Neuronal stem cell (in vitro differentiated cells): Measurements from ENCODE around the gene COL4A4.

Experiments used
- DNase-seq: peaks from one replicate; pipeline ENCODE4 v3.0.0-alpha.2; 2013; ENCODE audit warnings: low spot score
- H2AFZ ChIP-seq: one replicate; pipeline ENCODE4 v1.6.1; 2013; ENCODE audit warnings: mild to moderate bottlenecking, low read length, inconsistent platforms
- H2AK5ac ChIP-seq: 2 replicates; pipeline ENCODE4 v1.6.1; 2013; ENCODE audit warnings: low read depth, mild to moderate bottlenecking, inconsistent platforms, low read length, moderate library complexity, mixed read lengths
- H2BK120ac ChIP-seq: 2 replicates; pipeline ENCODE4 v1.6.1; 2013; ENCODE audit warnings: low read depth, mild to moderate bottlenecking, inconsistent platforms, low read length, moderate library complexity, mixed read lengths
- H2BK12ac ChIP-seq: one replicate; pipeline ENCODE4 v1.6.1; 2013; ENCODE audit warnings: low read length, inconsistent platforms
- H2BK15ac ChIP-seq: 2 replicates; pipeline ENCODE4 v1.6.1; 2013; ENCODE audit warnings: mild to moderate bottlenecking, low read length, inconsistent platforms, mixed read lengths
- H2BK5ac ChIP-seq: one replicate; pipeline ENCODE4 v1.6.1; 2013; ENCODE audit warnings: inconsistent platforms, mild to moderate bottlenecking, low read length, moderate library complexity
- H3K14ac ChIP-seq: one replicate; pipeline ENCODE4 v1.6.1; 2013; ENCODE audit warnings: low read length, inconsistent platforms
- H3K18ac ChIP-seq: 2 replicates; pipeline ENCODE4 v1.6.1; 2013; ENCODE audit warnings: low read length, inconsistent platforms
- H3K23ac ChIP-seq: 2 replicates; pipeline ENCODE4 v1.6.1; 2013; ENCODE audit warnings: low read depth, mild to moderate bottlenecking, mixed read lengths, low read length, inconsistent platforms; ENCODE audit not compliant: poor library complexity
- H3K27ac ChIP-seq: replicated peaks from 3 replicates; pipeline ENCODE4 v1.5.1; 2013; ENCODE audit warnings: low read length, inconsistent platforms
- H3K27me3 ChIP-seq, 3 experiments: 2 replicates each; pipeline ENCODE4 v1.6.1; 2013; ENCODE audit warnings: low read length in 3 of 3, mild to moderate bottlenecking in 2 of 3, inconsistent platforms in 1 of 3, low read depth in 1 of 3, mixed read lengths in 1 of 3, moderate library complexity in 1 of 3; ENCODE audit not compliant: control insufficient read depth in 3 of 3, insufficient read depth in 3 of 3
- H3K36me3 ChIP-seq, 2 donors: replicated peaks in 1 of 2; 2 replicates each; pipeline ENCODE4 v1.6.1; 2013; ENCODE audit warnings: low read length in 2 of 2; ENCODE audit not compliant: control insufficient read depth in 2 of 2, insufficient read depth in 2 of 2
- H3K4ac ChIP-seq: 2 replicates; pipeline ENCODE4 v1.6.1; 2013; ENCODE audit warnings: inconsistent platforms, mild to moderate bottlenecking, low read length, moderate library complexity
- H3K4me1 ChIP-seq, 2 donors: 1 replicate in 1 of 2; 2 replicates in 1 of 2; pipeline ENCODE4 v1.6.1; 2013; ENCODE audit warnings: low read length in 2 of 2, low read depth in 1 of 2; ENCODE audit not compliant: control insufficient read depth in 2 of 2, insufficient read depth in 1 of 2
- H3K4me2 ChIP-seq: one replicate; pipeline ENCODE4 v1.6.1; 2013; ENCODE audit warnings: mild to moderate bottlenecking, low read length, inconsistent platforms; ENCODE audit not compliant: insufficient read depth, poor library complexity, severe bottlenecking
- H3K4me3 ChIP-seq, 2 donors: 2 replicates each; pipeline ENCODE4 v1.5.1; 2013; ENCODE audit warnings: low read length in 2 of 2, mild to moderate bottlenecking in 2 of 2, inconsistent platforms in 1 of 2, moderate library complexity in 1 of 2
- H3K79me1 ChIP-seq: one replicate; pipeline ENCODE4 v1.6.1; 2013; ENCODE audit warnings: low read depth, mild to moderate bottlenecking, inconsistent platforms, low read length, moderate library complexity
- H3K9ac ChIP-seq: one replicate; pipeline ENCODE4 v1.6.1; 2013; ENCODE audit warnings: mild to moderate bottlenecking, low read depth, low read length, inconsistent platforms; ENCODE audit not compliant: poor library complexity
- H3K9me3 ChIP-seq, 2 donors: replicated peaks in 1 of 2; 2 replicates each; pipeline versions ENCODE3 to v1.6.1; 2013; ENCODE audit warnings: low read length in 2 of 2, mild to moderate bottlenecking in 2 of 2, inconsistent platforms in 1 of 2, low read depth in 1 of 2, mixed read lengths in 1 of 2, moderate library complexity in 1 of 2; ENCODE audit not compliant: control insufficient read depth in 2 of 2, insufficient read depth in 1 of 2
- H4K8ac ChIP-seq: one replicate; pipeline ENCODE4 v1.6.1; 2013; ENCODE audit warnings: low read depth, mild to moderate bottlenecking, inconsistent platforms, low read length, moderate library complexity
- H4K91ac ChIP-seq: one replicate; pipeline ENCODE4 v1.6.1; 2013; ENCODE audit warnings: low read length, low read depth, mild to moderate bottlenecking, inconsistent platforms; ENCODE audit not compliant: poor library complexity
- WGBS, 2 donors: extraction: QIAGEN DNeasy Blood & Tissue Kit; methylation state at CpG; one replicate each; pipeline ENCODE4 v1.1.7; 2013; ENCODE audit warnings: missing lambda C conversion rate in 2 of 2, mixed read lengths in 1 of 2; ENCODE audit not compliant: insufficient read length in 2 of 2, insufficient replicate concordance in 1 of 2; ENCODE audit errors: extremely low coverage in 2 of 2; 5-methylcytosine and 5-hydroxymethylcytosine counted together

COL4A4 gene

GRCh38 chr2:226984750-226985582, 179.0 kb downstream of the COL4A4 start:
- peak; percentile 57 for DNase-seq
- no CpG with 5 or more reads among the region's 8 CpGs for WGBS, 2 donors
- H2BK15ac ChIP-seq = no peak overlapping the region
- H3K27ac ChIP-seq = no peak overlapping the region
- peaks cover 2 to 8% of the 10 kb centered on the region in 2 donors for H3K4me1 ChIP-seq
- H3K9ac ChIP-seq = no peak overlapping the region
- no peak overlapping the region for H3K4me3 ChIP-seq
- H3K79me1 ChIP-seq = no peaks in the 10 kb centered on the region
- no peak overlapping the region for H2BK12ac ChIP-seq
- H3K4me2 ChIP-seq = no peak overlapping the region
- no peaks in the 10 kb centered on the region for H3K36me3 ChIP-seq
- H3K9me3 ChIP-seq = no peaks in the 10 kb centered on the region
- H3K18ac ChIP-seq = no peak overlapping the region
- no peak overlapping the region for H2BK5ac ChIP-seq
- H3K4ac ChIP-seq = no peak overlapping the region
- H4K91ac ChIP-seq = no peak overlapping the region
- no peak overlapping the region for H3K14ac ChIP-seq
- H2BK120ac ChIP-seq = no peak overlapping the region
- peak overlapping the region; percentile 54 for H2AFZ ChIP-seq
- no peaks in the 10 kb centered on the region for H3K27me3 ChIP-seq
- H3K23ac ChIP-seq = no peak overlapping the region
- no peak overlapping the region for H2AK5ac ChIP-seq
- H4K8ac ChIP-seq = no peak overlapping the region

GRCh38 chr2:226983895-226984749, 179.9 kb downstream of the COL4A4 start:
- Histone ChIP-seq H2BK5ac (no peak overlapping the region), H4K8ac (no peak overlapping the region), H3K36me3 (no peaks in the 10 kb centered on the region), H3K79me1 (no peaks in the 10 kb centered on the region), H3K9ac (no peak overlapping the region), H2AK5ac (no peak overlapping the region), H3K4ac (no peak overlapping the region), H2BK15ac (no peak overlapping the region), H4K91ac (no peak overlapping the region), H3K9me3 (no peaks in the 10 kb centered on the region), H3K4me2 (no peak overlapping the region), H3K18ac (no peak overlapping the region), H3K27ac (no peak overlapping the region), H3K4me1 (peaks cover 2 to 8% of the 10 kb centered on the region in 2 donors), H3K27me3 (no peaks in the 10 kb centered on the region), H2BK120ac (no peak overlapping the region), H3K4me3 (no peak overlapping the region), H2AFZ (no peak overlapping the region), H2BK12ac (no peak overlapping the region), H3K14ac (no peak overlapping the region), H3K23ac (no peak overlapping the region)
- DNase-seq = no peak
- no CpG with 5 or more reads among the region's 12 CpGs for WGBS, 2 donors

GRCh38 chr2:226981791-226982326, 182.1 kb downstream of the COL4A4 start:
- Histone ChIP-seq H2BK120ac (no peak overlapping the region), H3K4me1 (peaks cover 9% of the 10 kb centered on the region in 2 donors), H3K79me1 (no peaks in the 10 kb centered on the region), H3K9me3 (no peaks in the 10 kb centered on the region), H4K8ac (no peak overlapping the region), H3K23ac (no peak overlapping the region), H3K9ac (no peak overlapping the region), H3K36me3 (no peaks in the 10 kb centered on the region), H3K18ac (no peak overlapping the region), H4K91ac (no peak overlapping the region), H3K27me3 (no peaks in the 10 kb centered on the region), H3K4me2 (no peak overlapping the region), H2BK15ac (no peak overlapping the region), H2AFZ (no peak overlapping the region), H3K4me3 (no peak overlapping the region), H2BK5ac (no peak overlapping the region), H3K4ac (no peak overlapping the region), H2AK5ac (no peak overlapping the region), H2BK12ac (no peak overlapping the region), H3K27ac (no peak overlapping the region), H3K14ac (no peak overlapping the region)
- 100% methylated on average over 1 of the region's 3 CpGs; no CpG with 5 or more reads in 1 of the 2 donors for WGBS, 2 donors
- DNase-seq = no peak

GRCh38 chr2:226979004-226979403, 185.0 kb downstream of the COL4A4 start:
- Histone ChIP-seq H2AK5ac (no peak overlapping the region), H3K27me3 (no peaks in the 10 kb centered on the region), H3K18ac (no peak overlapping the region), H3K14ac (no peak overlapping the region), H2BK5ac (no peak overlapping the region), H3K4me1 (peaks cover 5 to 10% of the 10 kb centered on the region in 2 donors), H3K4ac (no peak overlapping the region), H3K4me2 (no peak overlapping the region), H3K4me3 (no peak overlapping the region), H3K23ac (no peak overlapping the region), H3K27ac (no peak overlapping the region), H2BK12ac (no peak overlapping the region), H2BK15ac (no peak overlapping the region), H3K79me1 (no peaks in the 10 kb centered on the region), H3K9me3 (no peaks in the 10 kb centered on the region), H3K36me3 (no peaks in the 10 kb centered on the region), H4K91ac (no peak overlapping the region), H3K9ac (no peak overlapping the region), H4K8ac (no peak overlapping the region), H2AFZ (peak overlapping the region; percentile 6), H2BK120ac (no peak overlapping the region)
- DNase-seq = no peak
- WGBS, 2 donors = no CpG with 5 or more reads among the region's 4 CpGs
